ENCODE data around the gene SP1.

SP1 gene

GRCh38 chr12:53451661-53452158 lies 71.7 kb downstream of the SP1 start, which contains the start of gene PCBP2:
TSS of gene PCBP2 (plus strand) at chr12:53452102. CDS start at chr12:53454801, 2,699 bp downstream.
- peak; percentile 99 for DNase-seq (ENCODE audit: low spot score)

- DNase-seq (ENCODE audit: low spot score): peak; percentile 64
Measured at GRCh38 chr12:53452159-53453077, 72.4 kb downstream of the SP1 start.

GRCh38 chr12:53453953-53454640 lies 74.1 kb downstream of the SP1 start:
- no peak for DNase-seq (ENCODE audit: low spot score)

- DNase-seq (ENCODE audit: low spot score): no peak
Measured at GRCh38 chr12:53454707-53455106, 74.7 kb downstream of the SP1 start.

GRCh38 chr12:53456654-53457366 lies 76.8 kb downstream of the SP1 start:
- no peak for DNase-seq (ENCODE audit: low spot score)

- DNase-seq (ENCODE audit: low spot score): no peak
Measured at GRCh38 chr12:53459097-53459496, 79.1 kb downstream of the SP1 start.

GRCh38 chr12:53461059-53461458 lies 81.1 kb downstream of the SP1 start:
- DNase-seq (ENCODE audit: low spot score): no peak

- DNase-seq (ENCODE audit: low spot score): no peak
Measured at GRCh38 chr12:53461591-53461990, 81.6 kb downstream of the SP1 start.

GRCh38 chr12:53462935-53463334 lies 83.0 kb downstream of the SP1 start:
- no peak for DNase-seq (ENCODE audit: low spot score)

GRCh38 chr12:53463802-53464560 lies 84.0 kb downstream of the SP1 start:
- no peak for DNase-seq (ENCODE audit: low spot score)

- DNase-seq (ENCODE audit: low spot score): no peak
Measured at GRCh38 chr12:53464685-53465418, 84.9 kb downstream of the SP1 start.

- no peak for DNase-seq (ENCODE audit: low spot score)
Measured at GRCh38 chr12:53465679-53466078, 85.7 kb downstream of the SP1 start.

All from activated CD4-positive, alpha-beta T cell treated with anti-CD3 and anti-CD28 coated beads, Interleukin-2, Interleukin-4, amounts not matched to agents 100 ng/mL and 50 ng/mL, durations not matched to agents 16 hours and 8 hours (primary cell).